Type B pancreatic cell (in vitro differentiated cells): ENCODE measurements around the gene GMPPA. TPM values are rescaled to one million over a fixed set of nuclear protein-coding genes. Genes with fewer than 3 reads are reported as not detected.

Source experiments
- DNase-seq: peaks from one replicate; pipeline ENCODE4 v3.0.0; 2021; ENCODE audit warnings: mixed read lengths; ENCODE audit not compliant: unreplicated experiment; ENCODE audit errors: extremely low spot score
- H3K27ac Mint-ChIP-seq: 2 replicates; pipeline ENCODE4 v1.8.0; 2021; ENCODE audit warnings: mild to moderate bottlenecking, mixed read lengths
- H3K27me3 Mint-ChIP-seq: 2 replicates; pipeline ENCODE4 v1.8.0; 2021; ENCODE audit warnings: mixed read lengths
- H3K36me3 Mint-ChIP-seq: 2 replicates; pipeline ENCODE4 v1.8.0; 2021; ENCODE audit warnings: mixed read lengths
- H3K4me1 Mint-ChIP-seq: one replicate; pipeline ENCODE4 v1.8.0; 2021; ENCODE audit warnings: mixed read lengths; ENCODE audit not compliant: unreplicated experiment
- H3K4me3 Mint-ChIP-seq: 2 replicates; pipeline ENCODE4 v1.8.0; 2021; ENCODE audit warnings: mild to moderate bottlenecking, mixed read lengths
- H3K9me3 Mint-ChIP-seq: 2 replicates; pipeline ENCODE4 v1.8.0; 2021; ENCODE audit warnings: mixed read lengths
- CTCF ChIP-seq: fragments of 200-600 bp; sonication (generic); conservative IDR thresholded peaks from 2 replicates; pipeline ENCODE4 v1.5.0; 2021; ENCODE audit warnings: antibody characterized with exemption, mild to moderate bottlenecking
- total RNA-seq: library from RNA; stranded (reverse); gene quantifications from 2 replicates; pipeline ENCODE4 v1.2.1, GENCODE V29; 2021; ENCODE audit warnings: low replicate concordance

The GMPPA gene
- total RNA-seq, 1 donor from 2014 or later: 34.4 TPM

GRCh38 chr2:219540784-219541504, 42.3 kb downstream of the GMPPA start:
- no peak for DNase-seq
- Mint-ChIP-seq H3K4me3 (peak overlapping the region; percentile 88), H3K27me3 (peaks cover under 1% of the 10 kb centered on the region), H3K4me1 (peaks cover 18% of the 10 kb centered on the region), H3K36me3 (peaks cover 3% of the 10 kb centered on the region), H3K27ac (no peak overlapping the region), H3K9me3 (no peaks in the 10 kb centered on the region)
- no peak for TF ChIP-seq CTCF

GRCh38 chr2:219541611-219542180, 43.0 kb downstream of the GMPPA start:
- DNase-seq: peak; percentile 90
- H3K27ac Mint-ChIP-seq: peak overlapping the region; percentile 87
- peaks cover 3% of the 10 kb centered on the region for H3K36me3 Mint-ChIP-seq
- peaks cover 18% of the 10 kb centered on the region for H3K4me1 Mint-ChIP-seq
- H3K27me3 Mint-ChIP-seq: peaks cover 5% of the 10 kb centered on the region
- no peaks in the 10 kb centered on the region for H3K9me3 Mint-ChIP-seq
- peak overlapping the region; percentile 88 for H3K4me3 Mint-ChIP-seq
- TF ChIP-seq CTCF: peak; percentile 100

GRCh38 chr2:219542931-219543595, 44.4 kb downstream of the GMPPA start:
- Mint-ChIP-seq H3K4me1 (peaks cover 18% of the 10 kb centered on the region), H3K27ac (peak overlapping the region; percentile 87), H3K4me3 (peak overlapping the region; percentile 88), H3K27me3 (peaks cover 5% of the 10 kb centered on the region), H3K9me3 (no peaks in the 10 kb centered on the region), H3K36me3 (peaks cover 3% of the 10 kb centered on the region)
- DNase-seq: no peak
- no peak for TF ChIP-seq CTCF

GRCh38 chr2:219543596-219544358, 45.1 kb downstream of the GMPPA start, which contains the start of the genes CHPF and TMEM198:
CHPF (minus strand) TSS chr2:219543809; CDS start chr2:219543538, 271 bp downstream.
TMEM198 (plus strand) TSS chr2:219544028; CDS start chr2:219544728, 700 bp downstream.
- TF ChIP-seq CTCF: no peak
- Mint-ChIP-seq H3K4me1 (peaks cover 18% of the 10 kb centered on the region), H3K4me3 (peak within 1 kb of the TSS; percentile 92), H3K27ac (peak within 1 kb of the TSS; percentile 88), H3K27me3 (peaks cover 9% of the 10 kb centered on the region), H3K36me3 (peaks cover 7% of the 10 kb centered on the region), H3K9me3 (no peaks in the 10 kb centered on the region)
- DNase-seq: peak; percentile 99

- peaks cover 9% of the 10 kb centered on the region for H3K27me3 Mint-ChIP-seq
- no peak for TF ChIP-seq CTCF
- H3K4me1 Mint-ChIP-seq: peaks cover 18% of the 10 kb centered on the region
- DNase-seq: no peak
- H3K36me3 Mint-ChIP-seq: peaks cover 7% of the 10 kb centered on the region
- H3K4me3 Mint-ChIP-seq: peak overlapping the region; percentile 92
- H3K27ac Mint-ChIP-seq: peak overlapping the region; percentile 88
- H3K9me3 Mint-ChIP-seq: no peaks in the 10 kb centered on the region
Measured at GRCh38 chr2:219544567-219544966, 45.9 kb downstream of the GMPPA start.
